Glutamatergic neuron (in vitro differentiated cells): ENCODE measurements around the gene ST6GALNAC3. TPM values are rescaled to one million over a fixed set of nuclear protein-coding genes. Genes with fewer than 3 reads are reported as not detected.

Source experiments
- DNase-seq: peaks from one replicate; pipeline ENCODE4 v3.0.0; 2022
- H3K27ac Mint-ChIP-seq: one replicate; pipeline ENCODE4 v1.8.0; 2020; ENCODE audit warnings: mild to moderate bottlenecking, mixed read lengths, inconsistent platforms; ENCODE audit not compliant: unreplicated experiment
- H3K27me3 Mint-ChIP-seq: one replicate; pipeline ENCODE4 v1.8.0; 2020; ENCODE audit warnings: mild to moderate bottlenecking, moderate library complexity, mixed read lengths, inconsistent platforms; ENCODE audit not compliant: unreplicated experiment
- H3K36me3 Mint-ChIP-seq: one replicate; pipeline ENCODE4 v1.8.0; 2020; ENCODE audit warnings: mild to moderate bottlenecking, mixed read lengths, inconsistent platforms; ENCODE audit not compliant: unreplicated experiment
- H3K4me1 Mint-ChIP-seq: one replicate; pipeline ENCODE4 v1.8.0; 2020; ENCODE audit warnings: mild to moderate bottlenecking, low read depth, mixed read lengths, inconsistent platforms; ENCODE audit not compliant: unreplicated experiment
- H3K4me3 Mint-ChIP-seq: one replicate; pipeline ENCODE4 v1.8.0; 2020; ENCODE audit warnings: mild to moderate bottlenecking, mixed read lengths, inconsistent platforms; ENCODE audit not compliant: unreplicated experiment
- H3K9me3 Mint-ChIP-seq: one replicate; pipeline ENCODE4 v1.8.0; 2020; ENCODE audit warnings: mild to moderate bottlenecking, moderate library complexity, mixed read lengths, inconsistent platforms; ENCODE audit not compliant: unreplicated experiment
- CTCF ChIP-seq: fragments of 200-600 bp; sonication (generic); IDR thresholded peaks from one replicate; pipeline ENCODE4 v1.5.0; 2021; ENCODE audit not compliant: partially characterized antibody, unreplicated experiment
- total RNA-seq: library from RNA; stranded (reverse); fragmentation: NEBNext Ultra II Directional; extraction: Animal tissue kit (Norgen Biotek cat#: 25700); gene quantifications from one replicate; pipeline ENCODE4 v1.2.1, GENCODE V29; 2021; ENCODE audit not compliant: unreplicated experiment

ST6GALNAC3 gene
- total RNA-seq, 1 donor from 2014 or later = 6.5 TPM

- no peak overlapping the region for H3K27ac Mint-ChIP-seq
- H3K4me3 Mint-ChIP-seq = no peak overlapping the region
- no peak for DNase-seq
- no peaks in the 10 kb centered on the region for H3K36me3 Mint-ChIP-seq
- H3K9me3 Mint-ChIP-seq = no peaks in the 10 kb centered on the region
- H3K27me3 Mint-ChIP-seq = no peaks in the 10 kb centered on the region
- no peaks in the 10 kb centered on the region for H3K4me1 Mint-ChIP-seq
- no peak for TF ChIP-seq CTCF
These were observed 359.0 kb downstream of the ST6GALNAC3 start for GRCh38 chr1:76433526-76433925.

DNA sequence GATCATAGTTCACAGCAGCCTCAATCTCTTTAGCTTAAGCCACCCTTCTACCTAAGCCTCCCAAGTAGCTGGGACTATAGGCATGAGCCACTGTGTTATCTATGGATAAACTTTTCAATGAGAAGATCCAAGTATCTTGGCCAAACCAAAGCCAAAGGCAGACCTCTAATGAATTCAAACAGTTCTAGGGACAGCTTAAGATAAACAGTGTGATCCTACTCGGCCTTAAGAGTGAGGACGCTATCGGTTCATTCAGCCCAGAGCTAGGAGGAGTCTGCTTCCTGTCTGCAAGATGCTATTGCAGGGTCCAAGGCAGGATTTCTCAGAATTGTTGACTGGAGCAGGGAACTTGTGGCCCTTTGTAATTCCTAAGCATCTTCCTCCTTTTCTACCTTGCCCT is 368.7 kb downstream of the ST6GALNAC3 start:
- Mint-ChIP-seq H3K27me3 (no peaks in the 10 kb centered on the region), H3K36me3 (no peaks in the 10 kb centered on the region), H3K4me3 (no peak overlapping the region), H3K4me1 (no peaks in the 10 kb centered on the region), H3K27ac (no peak overlapping the region), H3K9me3 (no peaks in the 10 kb centered on the region)
- no peak for DNase-seq
- no peak for TF ChIP-seq CTCF

DNA sequence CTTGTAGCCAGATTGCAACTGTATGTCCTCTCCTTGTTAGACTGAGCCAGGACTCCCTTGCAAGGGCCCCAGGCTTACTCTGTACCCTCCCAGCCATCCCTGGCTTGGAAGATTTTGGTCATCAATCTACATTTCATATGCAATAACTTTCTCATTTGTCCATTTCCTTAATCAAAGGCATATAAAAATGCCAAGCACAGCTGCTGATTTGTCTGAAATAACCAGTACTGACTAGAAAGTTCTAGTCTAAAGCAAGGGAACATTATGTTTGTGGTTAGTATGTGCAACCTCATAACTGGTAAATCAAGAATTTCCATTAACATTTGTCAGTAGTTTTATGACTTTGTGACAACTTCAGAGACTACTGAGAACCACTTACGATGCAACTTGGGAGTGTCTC is 370.2 kb downstream of the ST6GALNAC3 start:
- no peak for DNase-seq
- Mint-ChIP-seq H3K9me3 (no peaks in the 10 kb centered on the region), H3K27me3 (no peaks in the 10 kb centered on the region), H3K4me3 (no peak overlapping the region), H3K4me1 (no peaks in the 10 kb centered on the region), H3K36me3 (no peaks in the 10 kb centered on the region), H3K27ac (no peak overlapping the region)
- no peak for TF ChIP-seq CTCF

DNA sequence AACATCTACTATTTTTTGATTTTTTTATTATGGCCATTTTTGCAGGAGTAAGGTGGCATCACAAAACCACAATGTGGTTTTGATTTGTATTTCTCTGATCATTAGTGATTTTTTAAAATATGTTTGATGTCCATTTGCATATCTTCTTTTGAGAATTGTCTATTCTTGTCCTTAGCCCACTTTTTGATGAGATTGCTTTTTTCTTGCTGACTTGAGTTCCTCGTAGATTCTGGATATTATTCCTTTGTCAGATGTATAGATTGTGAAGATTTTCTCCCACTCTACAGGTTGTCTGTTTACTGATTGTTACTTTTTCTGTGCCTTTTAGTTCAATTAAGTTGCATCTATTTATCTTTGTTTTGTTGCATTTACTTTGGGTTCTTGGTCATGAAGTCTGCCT is 375.7 kb downstream of the ST6GALNAC3 start:
- no peaks in the 10 kb centered on the region for H3K36me3 Mint-ChIP-seq
- H3K27me3 Mint-ChIP-seq = peaks cover 2% of the 10 kb centered on the region
- H3K9me3 Mint-ChIP-seq = peaks cover 4% of the 10 kb centered on the region
- TF ChIP-seq CTCF = no peak
- H3K4me1 Mint-ChIP-seq = no peaks in the 10 kb centered on the region
- H3K27ac Mint-ChIP-seq = no peak overlapping the region
- no peak overlapping the region for H3K4me3 Mint-ChIP-seq
- DNase-seq = no peak

- Mint-ChIP-seq H3K4me3 (no peak overlapping the region), H3K36me3 (no peaks in the 10 kb centered on the region), H3K27me3 (no peaks in the 10 kb centered on the region), H3K27ac (no peak overlapping the region), H3K4me1 (no peaks in the 10 kb centered on the region), H3K9me3 (no peaks in the 10 kb centered on the region)
- TF ChIP-seq CTCF = no peak
- DNase-seq = no peak
These were observed 388.7 kb downstream of the ST6GALNAC3 start for GRCh38 chr1:76463278-76463677.
